Left kidney (tissue), 2 donors: ENCODE measurements around the gene POLDIP3. TPM values are rescaled to one million over a fixed set of nuclear protein-coding genes. Genes with fewer than 3 reads are reported as not detected.

ENCODE experiments used
- DNase-seq: peaks from one replicate; pipeline ENCODE4 v3.0.0-alpha.2; 2013
- polyA plus RNA-seq: library from polyadenylated mRNA; unstranded; fragments of 120-200 nt; gene quantifications from one replicate; pipeline ENCODE4 v1.2.1, GENCODE V29; 2013; ENCODE audit not compliant: insufficient read length

The POLDIP3 gene
- polyA plus RNA-seq, 1 donor = 117 TPM

GRCh38 chr22:42643634-42644421, 29.1 kb upstream of the POLDIP3 start:
- no peak for DNase-seq

GRCh38 chr22:42642806-42643633, 28.3 kb upstream of the POLDIP3 start:
- no peak for DNase-seq

GRCh38 chr22:42641801-42642413, 27.2 kb upstream of the POLDIP3 start:
- no peak for DNase-seq

GRCh38 chr22:42639541-42640241, 25.0 kb upstream of the POLDIP3 start:
- DNase-seq = no peak

GRCh38 chr22:42637555-42637954, 22.9 kb upstream of the POLDIP3 start:
- no peak for DNase-seq

GRCh38 chr22:42636506-42636905, 21.8 kb upstream of the POLDIP3 start:
- DNase-seq = no peak

GRCh38 chr22:42635531-42635930, 20.8 kb upstream of the POLDIP3 start:
- DNase-seq = no peak

- DNase-seq = no peak
Observed at GRCh38 chr22:42633013-42633412, 18.3 kb upstream of the POLDIP3 start.

GRCh38 chr22:42632096-42632495, 17.4 kb upstream of the POLDIP3 start:
- DNase-seq = no peak

- DNase-seq = no peak
Observed at GRCh38 chr22:42630901-42631602, 16.4 kb upstream of the POLDIP3 start.

GRCh38 chr22:42630211-42630610, 15.5 kb upstream of the POLDIP3 start:
- no peak for DNase-seq

GRCh38 chr22:42627981-42628380, 13.3 kb upstream of the POLDIP3 start:
- DNase-seq = no peak

GRCh38 chr22:42626951-42627625, 12.4 kb upstream of the POLDIP3 start:
- no peak for DNase-seq

- no peak for DNase-seq
Observed at GRCh38 chr22:42626431-42626830, 11.7 kb upstream of the POLDIP3 start.

- DNase-seq = no peak
Observed at GRCh38 chr22:42625416-42625815, 10.7 kb upstream of the POLDIP3 start.

GRCh38 chr22:42624551-42625106, 9.9 kb upstream of the POLDIP3 start:
- no peak for DNase-seq

- DNase-seq = no peak
Observed at GRCh38 chr22:42623756-42624441, 9.2 kb upstream of the POLDIP3 start.

- DNase-seq = no peak
Observed at GRCh38 chr22:42623301-42623751, 8.6 kb upstream of the POLDIP3 start.

GRCh38 chr22:42622061-42622710, 7.5 kb upstream of the POLDIP3 start:
- no peak for DNase-seq
